IPS DF 4.7 (cell line): ENCODE data around the gene DOK3.
"Not testable (repeated sequence)": the region's sequence is repeated elsewhere in the genome, so short reads cannot be mapped to it uniquely, and the experiment has no call there.

Experiments used
- DNase-seq: peaks from one replicate; pipeline ENCODE4 v3.0.0-alpha.2; 2013; ENCODE audit warnings: low spot score; ENCODE audit errors: extremely low read depth

Gene DOK3

DNA sequence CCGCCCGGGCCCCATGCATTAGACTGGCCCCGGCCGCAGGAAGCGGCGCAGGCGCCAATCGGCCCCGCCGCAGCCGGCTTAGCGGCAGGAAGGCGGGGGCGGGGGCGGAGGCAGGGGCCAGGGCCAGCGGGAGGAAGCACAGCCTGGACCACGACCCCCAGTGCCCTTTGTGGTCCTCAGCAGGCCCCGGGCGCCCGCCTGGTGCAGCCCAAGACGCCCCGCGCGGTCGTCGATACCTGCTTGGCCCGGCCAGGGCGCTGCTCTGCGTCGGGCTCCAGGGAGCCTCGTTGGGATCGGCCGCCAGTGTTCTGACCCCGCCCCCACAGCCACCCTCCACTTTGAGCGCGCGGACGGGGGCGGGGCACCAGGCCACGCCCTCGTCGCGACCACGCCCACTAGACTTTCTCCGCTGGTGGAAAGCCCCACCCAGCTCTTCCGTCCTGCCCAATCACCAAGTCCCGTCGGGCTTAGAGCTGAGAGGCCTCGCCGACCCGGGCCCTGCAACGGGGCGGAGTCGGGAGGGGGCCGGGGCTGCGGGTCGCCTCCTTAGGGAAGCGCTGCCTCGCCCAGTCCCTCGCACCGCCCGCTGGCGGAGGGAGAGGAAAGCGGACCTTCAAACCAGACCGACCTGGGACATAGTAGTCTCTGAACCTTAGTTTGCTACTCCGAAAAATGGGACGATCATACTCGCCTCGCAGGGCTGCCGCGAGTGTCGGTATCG is 12.2 kb downstream of the DOK3 start, which contains the start of gene PDLIM7:
TSS of gene PDLIM7 (minus strand) at position 313 of the 721 bp plus-strand sequence. CDS start 1,092 bp downstream, outside the sequence.
- DNase-seq = no peak

GRCh38 chr5:177496727-177497291 is 12.8 kb downstream of the DOK3 start:
- DNase-seq = no peak

- DNase-seq = no peak
Observed at GRCh38 chr5:177496070-177496726, 13.4 kb downstream of the DOK3 start.

- DNase-seq = no peak
Observed at GRCh38 chr5:177495243-177496060, 14.2 kb downstream of the DOK3 start.

DNA sequence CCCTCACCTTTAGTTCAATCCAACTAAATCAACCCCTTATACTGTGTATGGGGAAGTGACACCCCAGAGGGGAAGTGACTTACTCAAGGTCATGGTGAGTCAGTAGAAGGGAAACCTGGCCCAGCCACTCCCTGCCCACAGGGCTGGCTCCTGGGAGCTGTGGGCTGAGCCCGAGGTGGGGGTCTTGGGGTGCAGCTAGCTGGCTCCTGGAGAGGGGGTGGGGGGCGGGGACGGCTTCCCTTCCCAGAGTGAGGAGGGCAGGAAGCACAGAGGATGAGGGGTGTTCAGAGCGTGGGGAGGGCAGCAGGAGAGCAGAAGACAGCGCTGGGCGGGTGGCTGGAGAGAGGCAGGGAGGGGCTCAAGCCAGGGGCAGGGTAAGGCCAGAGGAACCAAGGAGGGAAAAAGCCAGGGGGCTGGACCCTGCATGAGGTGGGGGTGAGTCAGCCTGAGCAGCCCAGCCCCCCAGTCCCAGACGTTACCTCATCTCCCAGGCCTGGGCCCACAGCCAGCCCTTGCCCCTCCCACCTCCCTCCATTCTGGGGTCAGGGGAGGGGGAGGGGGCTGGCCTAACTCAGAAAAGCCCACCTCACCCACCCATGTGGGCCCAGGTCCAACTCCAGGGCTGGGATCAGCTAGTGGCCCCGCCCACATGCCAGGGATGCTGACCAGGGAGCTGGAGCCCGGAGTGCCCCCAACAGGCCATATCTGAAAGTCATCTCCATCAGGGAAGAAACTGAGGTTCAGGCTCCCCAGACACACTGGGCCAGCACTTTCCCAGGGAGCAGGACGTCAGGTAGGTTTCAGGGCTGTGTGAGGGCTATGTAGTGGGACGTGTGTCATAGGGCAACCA is 15.1 kb downstream of the DOK3 start:
- no peak for DNase-seq

DNA sequence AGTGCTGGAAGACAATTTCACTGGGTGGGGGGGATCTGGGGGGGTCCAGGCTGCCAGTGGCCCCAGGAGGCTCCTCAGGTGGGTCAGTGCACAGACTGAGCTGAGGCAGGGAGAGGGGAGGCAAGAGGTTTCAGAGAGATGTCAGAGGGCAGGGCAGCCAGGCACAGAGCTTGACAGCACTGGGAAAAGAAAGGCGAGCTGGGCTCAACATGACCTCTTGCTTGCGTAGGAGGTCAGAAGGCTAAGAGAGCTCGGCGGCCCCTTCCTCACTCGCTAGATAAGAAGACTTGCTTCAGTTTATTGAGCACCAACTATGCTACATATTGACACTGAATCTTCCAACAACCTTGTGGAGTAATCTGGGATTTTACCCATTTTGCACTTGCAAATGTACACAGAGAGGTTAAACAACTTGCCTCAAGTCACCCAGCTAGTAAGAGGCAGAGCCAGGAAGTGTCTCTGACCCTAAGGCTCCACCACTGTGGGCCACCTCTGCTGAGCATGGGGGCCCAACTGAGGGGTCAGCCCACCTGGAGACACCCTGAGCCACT is 15.8 kb downstream of the DOK3 start:
- DNase-seq = no peak

DNA sequence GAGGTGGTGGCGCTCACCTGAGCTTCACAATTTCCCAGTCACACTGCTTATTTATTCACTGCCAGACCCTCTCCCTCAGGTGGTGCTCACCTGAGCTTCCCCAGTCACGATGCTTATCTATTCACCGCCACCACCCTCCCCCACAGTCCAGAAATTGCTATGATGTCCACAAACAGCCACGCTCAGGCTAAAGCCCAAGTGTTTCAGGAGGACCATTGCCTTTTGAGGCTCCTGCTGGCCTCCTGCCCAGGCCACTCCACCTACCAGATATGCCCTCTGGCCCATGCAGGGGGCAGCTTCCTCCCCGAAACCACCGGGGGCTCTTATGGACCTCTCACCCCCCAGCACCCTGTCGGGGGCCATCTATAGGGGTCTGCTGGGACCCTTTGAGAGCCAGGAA is 16.8 kb downstream of the DOK3 start:
- no peak for DNase-seq

DNA sequence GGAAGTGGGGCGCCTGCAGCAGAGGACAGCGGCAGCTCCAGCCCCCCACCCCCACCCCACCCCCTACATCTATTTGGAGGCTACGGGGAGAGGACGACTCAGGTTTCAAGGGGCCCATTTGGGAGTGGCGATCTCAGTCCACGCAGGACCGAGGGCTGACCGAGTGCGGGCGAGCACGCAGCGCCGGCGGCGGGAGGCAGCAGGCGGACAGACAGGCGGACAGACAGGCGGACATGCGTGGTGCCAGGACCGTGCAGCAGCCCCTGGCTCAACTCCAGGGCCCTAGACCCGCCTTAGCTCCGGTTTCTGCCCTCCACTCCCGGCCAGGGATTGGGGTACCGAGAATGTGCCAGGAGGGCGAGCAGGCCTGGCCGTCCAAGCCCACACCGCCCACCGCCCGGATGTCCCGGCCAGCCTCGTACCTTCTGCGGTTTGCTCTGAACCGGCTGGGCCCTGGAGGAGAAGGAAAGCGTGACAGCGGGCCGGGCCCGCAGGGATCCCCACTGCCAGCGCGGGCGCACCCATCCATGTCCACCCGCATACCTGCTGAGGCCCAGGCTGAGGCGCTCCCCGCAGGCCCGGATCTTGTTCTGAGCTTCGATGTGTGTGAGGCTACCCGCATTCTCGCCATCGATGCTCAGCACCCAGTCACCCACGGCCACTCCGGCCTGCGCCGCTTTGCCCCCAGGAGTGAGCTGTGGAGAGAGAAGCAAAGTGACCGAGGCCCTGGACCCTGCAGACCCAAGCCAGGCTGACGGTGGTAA is 17.5 kb downstream of the DOK3 start:
- no peak for DNase-seq

DNA sequence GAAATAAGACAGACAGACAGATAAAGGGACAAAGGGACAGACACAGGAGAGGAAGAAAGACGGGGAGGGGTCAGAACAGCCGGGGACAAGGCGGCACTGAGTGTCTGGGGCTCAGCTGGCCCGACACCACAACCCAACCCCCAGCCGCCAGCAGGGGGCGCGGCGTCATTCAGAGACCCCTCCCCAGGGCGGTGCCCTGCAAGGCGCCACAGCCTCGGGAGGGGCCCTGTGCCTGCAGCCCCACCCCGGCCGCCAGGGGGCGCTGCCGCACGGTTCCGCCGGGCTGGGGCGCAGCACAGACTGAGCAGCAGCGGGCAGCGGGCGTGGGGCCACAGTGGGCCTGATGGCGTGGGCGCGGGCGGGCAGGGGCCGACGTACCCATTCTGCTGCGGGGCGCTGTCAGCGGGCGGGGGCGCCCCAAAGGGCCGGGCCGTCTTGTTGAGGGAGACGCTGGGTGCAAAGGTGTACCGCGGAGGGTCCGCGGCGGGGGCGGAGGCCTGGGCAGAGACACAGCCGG is 18.1 kb downstream of the DOK3 start:
- no peak for DNase-seq

- DNase-seq = no peak
Observed at GRCh38 chr5:177490992-177491391, 18.6 kb downstream of the DOK3 start.

- DNase-seq = no peak
Observed at GRCh38 chr5:177490311-177490991, 19.2 kb downstream of the DOK3 start.

DNA sequence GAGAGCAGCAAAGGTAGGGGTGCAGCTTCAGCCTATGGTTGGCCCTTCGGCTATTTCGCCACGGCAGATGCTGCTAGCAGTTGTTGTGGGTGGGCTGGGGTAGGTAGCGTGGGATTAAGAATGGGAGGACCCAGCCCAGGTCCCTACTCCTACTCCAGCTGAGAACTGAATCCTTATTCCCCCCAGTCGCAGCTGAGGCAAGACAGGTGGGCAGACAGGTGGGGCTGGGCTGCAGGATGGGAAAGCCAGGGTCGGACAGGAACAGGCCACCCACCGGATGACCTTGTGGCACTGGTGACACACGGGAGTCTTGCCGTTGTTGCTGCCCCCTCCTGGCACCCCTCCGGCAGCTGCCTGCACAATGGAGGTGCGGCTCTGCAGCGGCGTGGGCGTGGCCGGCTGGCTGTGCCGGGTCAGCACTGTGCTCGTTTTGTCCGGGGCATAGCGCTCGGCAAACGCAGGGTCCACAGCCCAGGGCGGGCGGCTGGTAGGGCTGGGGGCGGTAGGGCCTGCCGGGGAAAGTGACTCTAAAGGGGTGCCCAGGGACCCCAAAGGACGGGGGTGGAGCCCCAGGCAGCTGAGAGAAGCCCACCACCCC is 20.4 kb downstream of the DOK3 start:
- DNase-seq = no peak

DNA sequence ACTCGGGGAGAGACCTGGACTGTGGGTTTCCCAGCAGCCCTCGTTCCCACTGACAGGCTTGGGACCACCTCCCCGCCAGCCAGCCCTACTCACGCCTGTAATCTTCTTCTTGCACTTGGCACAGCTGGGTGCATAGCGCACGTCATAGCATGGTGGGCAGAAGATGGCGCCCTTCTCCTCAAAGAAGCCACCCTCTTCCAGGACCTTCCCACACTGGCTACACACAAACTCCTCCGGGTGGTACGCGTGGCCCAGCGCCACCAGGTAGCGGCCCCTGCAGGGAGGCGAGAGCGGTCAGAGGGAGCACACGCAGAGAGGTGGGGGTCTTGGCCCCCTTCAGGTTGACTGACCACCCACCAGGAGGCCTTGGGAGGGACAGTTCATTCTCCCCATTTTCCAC is 21.7 kb downstream of the DOK3 start:
- DNase-seq = no peak

GRCh38 chr5:177487144-177487543 is 22.5 kb downstream of the DOK3 start:
- DNase-seq = no peak

DNA sequence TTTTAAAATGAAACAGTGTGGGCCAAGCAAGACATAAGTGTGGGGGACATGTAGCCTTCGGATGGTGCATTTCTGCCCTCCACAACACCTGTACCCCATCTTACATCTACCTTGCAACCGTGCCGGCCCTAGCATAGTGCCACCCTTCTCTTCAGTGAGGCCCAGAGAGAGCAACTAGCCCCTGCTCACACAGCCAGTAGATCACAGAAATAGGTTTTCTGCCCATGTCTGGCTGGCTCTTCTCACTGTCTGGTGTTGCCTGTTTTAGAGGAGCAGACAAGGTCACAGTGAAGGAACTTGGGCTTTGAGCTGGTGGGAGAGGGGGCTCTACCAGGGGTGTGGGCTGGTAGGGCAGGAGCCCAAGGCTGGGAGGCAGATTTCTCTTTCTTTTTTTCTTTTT is 23.4 kb downstream of the DOK3 start:
- DNase-seq = no peak

GRCh38 chr5:177485753-177486152 is 23.9 kb downstream of the DOK3 start:
- not testable (repeated sequence) for DNase-seq

DNA sequence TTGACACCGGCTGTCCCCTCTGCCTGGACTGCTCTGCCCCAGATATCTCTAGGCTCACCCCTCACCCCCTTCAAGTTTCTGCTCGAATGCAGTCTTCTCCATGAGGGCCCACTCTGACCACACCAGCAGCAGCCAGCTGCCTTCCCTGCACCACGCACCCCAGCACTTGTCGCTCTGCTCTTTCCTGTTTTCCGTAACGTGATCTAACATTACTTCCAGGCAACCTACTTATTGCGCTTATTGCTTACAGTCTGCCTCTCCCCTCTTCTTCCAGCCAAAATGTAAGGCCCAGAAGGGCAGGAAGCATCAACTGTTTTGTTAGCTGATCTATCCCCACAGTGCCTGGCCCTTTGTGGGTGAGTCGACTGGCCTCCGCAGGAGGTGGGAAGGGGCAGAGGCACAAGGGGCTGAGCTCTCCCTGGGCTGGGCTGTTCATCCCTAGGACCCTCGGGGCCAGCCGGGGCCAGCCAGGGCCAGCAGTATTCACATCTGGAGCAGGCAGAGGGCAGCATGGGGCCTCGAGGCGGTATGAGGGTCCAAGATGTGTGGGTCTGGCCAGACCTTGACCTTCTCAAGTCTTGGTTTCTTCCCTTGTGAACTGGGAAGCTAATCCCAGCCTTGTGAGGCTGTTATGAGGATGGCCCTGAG is 24.6 kb downstream of the DOK3 start:
- no peak for DNase-seq
